Stimulated activated CD4-positive, alpha-beta T cell treated with anti-CD3 and anti-CD28 coated beads, Interleukin-2, amount 100 ng/mL, for 24 hours (primary cell): ENCODE results near the gene EP400.

Experiments
- DNase-seq, 2 donors: peaks; one replicate each; pipeline ENCODE4 v3.0.0-alpha.2; 2020

Gene EP400

DNA sequence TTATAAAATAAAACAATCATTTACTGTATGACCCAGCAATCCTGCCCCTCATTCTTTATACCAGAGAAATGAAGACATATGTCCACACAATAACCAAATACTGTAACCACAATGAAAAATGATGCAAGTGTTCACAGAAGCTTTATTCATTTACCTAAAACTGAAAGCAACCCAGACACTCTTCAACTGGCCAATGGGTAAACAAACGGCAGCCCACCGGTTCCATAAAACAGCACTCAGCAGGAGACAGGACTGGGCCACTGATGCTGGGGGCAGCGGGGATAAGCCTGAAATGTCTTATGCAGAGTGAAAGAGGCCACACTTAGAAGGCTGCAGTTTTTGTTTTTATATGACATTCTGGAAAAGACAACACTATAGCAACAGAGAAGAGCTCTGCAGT, 179.3 kb downstream of the EP400 start:
- DNase-seq: no peak

DNA sequence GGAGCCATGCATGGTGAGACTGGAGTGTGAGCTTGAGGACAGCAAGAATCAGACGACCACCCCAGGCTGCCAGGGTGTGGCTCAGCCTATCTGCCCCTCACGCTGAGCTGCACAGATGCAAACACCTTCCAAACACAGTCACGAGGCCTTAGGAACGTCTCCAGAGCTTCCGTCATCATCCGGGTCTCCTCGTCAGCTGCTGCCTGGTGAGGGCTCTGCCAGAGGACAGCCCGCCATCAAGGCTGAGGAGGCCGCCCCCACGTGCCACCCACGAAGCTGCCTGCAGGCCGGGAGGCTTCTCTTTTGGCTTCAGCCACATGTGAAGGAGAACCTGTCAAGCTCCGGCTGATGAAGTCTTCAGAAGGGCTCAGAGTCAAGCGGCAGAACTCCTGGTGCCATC, 180.9 kb downstream of the EP400 start:
- DNase-seq: no peak
